Keratinocyte (primary cell): ENCODE measurements around the gene SCYGR3.

ENCODE experiments used
- EZH2 ChIP-seq: IDR thresholded peaks from one replicate; pipeline ENCODE4 v1.6.1; 2012; ENCODE audit warnings: inconsistent platforms, mild to moderate bottlenecking, low read length, moderate library complexity
- TF ChIP-seq, protein P1 (sequence below), 3 experiments: IDR thresholded peaks in 1 of 3; conservative IDR thresholded peaks in 1 of 3; optimal IDR thresholded peaks in 1 of 3; 2 replicates in 2 of 3; 3 replicates in 1 of 3; pipeline versions ENCODE3 to v1.5.1; 2011; ENCODE audit warnings: low read length in 3 of 3, mild to moderate bottlenecking in 3 of 3, moderate library complexity in 2 of 3, control low read depth in 1 of 3, inconsistent platforms in 1 of 3; ENCODE audit not compliant: insufficient read depth in 2 of 3; ENCODE audit errors: extremely low read depth in 1 of 3

DNA sequence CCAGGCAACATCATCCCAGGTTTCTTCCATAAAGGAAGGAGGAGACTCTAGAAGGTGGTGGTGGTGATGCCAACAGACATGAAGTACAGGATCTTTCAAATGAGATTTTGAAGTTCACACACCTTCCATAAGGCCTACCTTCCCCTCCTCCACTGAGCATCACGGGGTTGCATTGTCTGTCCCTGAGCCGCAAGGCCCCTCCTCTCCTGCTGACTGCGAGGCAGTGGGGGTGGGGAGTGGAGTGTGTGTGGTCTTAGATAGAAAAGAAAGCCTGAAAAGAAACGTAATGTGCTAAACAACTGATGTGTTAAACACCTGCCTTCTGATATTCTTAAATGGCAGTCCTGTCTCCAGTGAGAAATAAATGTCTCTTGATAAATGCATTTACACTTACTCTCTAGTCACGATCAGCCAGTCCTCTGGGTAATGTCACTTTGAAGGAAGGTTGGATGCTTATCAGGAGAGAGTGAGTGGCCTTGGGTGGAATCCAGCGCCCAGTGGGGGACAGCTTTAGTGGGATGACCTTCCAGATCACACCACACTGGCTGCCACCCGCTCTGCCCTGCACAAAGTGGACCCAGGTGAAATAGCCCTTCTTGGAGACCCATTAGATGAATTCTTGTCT, 46.5 kb upstream of the SCYGR3 start:
- TF ChIP-seq, protein P1, sequence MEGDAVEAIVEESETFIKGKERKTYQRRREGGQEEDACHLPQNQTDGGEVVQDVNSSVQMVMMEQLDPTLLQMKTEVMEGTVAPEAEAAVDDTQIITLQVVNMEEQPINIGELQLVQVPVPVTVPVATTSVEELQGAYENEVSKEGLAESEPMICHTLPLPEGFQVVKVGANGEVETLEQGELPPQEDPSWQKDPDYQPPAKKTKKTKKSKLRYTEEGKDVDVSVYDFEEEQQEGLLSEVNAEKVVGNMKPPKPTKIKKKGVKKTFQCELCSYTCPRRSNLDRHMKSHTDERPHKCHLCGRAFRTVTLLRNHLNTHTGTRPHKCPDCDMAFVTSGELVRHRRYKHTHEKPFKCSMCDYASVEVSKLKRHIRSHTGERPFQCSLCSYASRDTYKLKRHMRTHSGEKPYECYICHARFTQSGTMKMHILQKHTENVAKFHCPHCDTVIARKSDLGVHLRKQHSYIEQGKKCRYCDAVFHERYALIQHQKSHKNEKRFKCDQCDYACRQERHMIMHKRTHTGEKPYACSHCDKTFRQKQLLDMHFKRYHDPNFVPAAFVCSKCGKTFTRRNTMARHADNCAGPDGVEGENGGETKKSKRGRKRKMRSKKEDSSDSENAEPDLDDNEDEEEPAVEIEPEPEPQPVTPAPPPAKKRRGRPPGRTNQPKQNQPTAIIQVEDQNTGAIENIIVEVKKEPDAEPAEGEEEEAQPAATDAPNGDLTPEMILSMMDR (optimal IDR thresholded peaks at IDR 0.05 in 1 of 3, IDR thresholded peaks at IDR 0.05 in 1 of 3, conservative IDR thresholded peaks at IDR 0.05 in 1 of 3; ENCODE audit: extremely low read depth in 1 of 3, insufficient read depth in 2 of 3, low read length in 3 of 3): no peak
- TF ChIP-seq EZH2: no peak
